Peyer's patch (tissue), 4 donors: Measurements from ENCODE around the gene S1PR1.
"Not testable (repeated sequence)": the region's sequence is repeated elsewhere in the genome, so short reads cannot be mapped to it uniquely, and the experiment has no call there.

Experiments used
- CTCF ChIP-seq, 6 experiments: fragments of 450-650 bp in 4 of 6; fragments of 200-600 bp in 2 of 6; sonication (generic) in 1 of 6; IDR thresholded peaks; one replicate each; pipeline ENCODE4 v1.5.1; 2017 to 2019; ENCODE audit warnings: antibody characterized with exemption in 6 of 6, mild to moderate bottlenecking in 3 of 6, moderate library complexity in 1 of 6
- POLR2A ChIP-seq, 2 donors: fragments of 450-650 bp; IDR thresholded peaks; one replicate each; pipeline ENCODE4 v1.5.1; 2017; ENCODE audit warnings: antibody characterized with exemption in 2 of 2, mild to moderate bottlenecking in 2 of 2, moderate library complexity in 2 of 2

DNA sequence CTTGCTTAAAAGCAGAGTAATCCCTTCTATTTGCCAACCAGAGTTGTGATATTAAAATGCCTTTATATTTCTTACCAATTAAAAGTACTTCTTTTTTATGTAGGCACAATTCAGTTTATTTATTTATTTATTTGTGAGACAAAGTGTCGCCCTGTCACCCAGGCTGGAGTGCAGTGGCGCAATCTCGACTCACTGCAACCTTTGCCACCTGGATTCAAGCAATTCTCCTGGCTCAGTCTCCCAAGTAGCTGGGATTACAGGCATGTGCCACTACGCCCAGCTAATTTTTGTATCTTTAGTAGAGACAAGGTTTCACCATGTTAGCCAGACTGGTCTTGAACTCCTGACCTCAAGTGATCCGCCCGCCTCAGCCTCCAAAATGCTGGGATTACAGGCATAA, 17.9 kb upstream of the S1PR1 start:
- TF ChIP-seq CTCF, POLR2A (IDR thresholded peaks at IDR 0.05): not testable (repeated sequence)
